Measurements from ENCODE around the gene VANGL2. TPM values are rescaled to one million over a fixed set of nuclear protein-coding genes. Genes with fewer than 3 reads are reported as not detected.

The VANGL2 gene
- total RNA-seq, 2 experiments from 2014 or later, result not detected

GRCh38 chr1:160453443-160453842 lies 53.1 kb downstream of the VANGL2 start:
- H3K4me1 ChIP-seq (ENCODE audit: insufficient read depth, low read length), result peaks cover 23% of the 10 kb centered on the region
- no peaks in the 10 kb centered on the region for H3K27me3 ChIP-seq (ENCODE audit: control insufficient read depth in 1 of 2, insufficient read depth in 2 of 2, low read length in 2 of 2)
- peak overlapping the region in 1 of 2 donors; percentile 23 for H3K27ac ChIP-seq (ENCODE audit: low read depth in 1 of 2, low read length in 2 of 2)
- H3K36me3 Mint-ChIP-seq (ENCODE audit: low read depth), result no peaks in the 10 kb centered on the region
- no peaks in the 10 kb centered on the region for H3K9me3 Mint-ChIP-seq
- TF ChIP-seq CTCF (IDR thresholded peaks at IDR 0.05), result no peak
- intact Hi-C loops (cut with DNase I, micrococcal nuclease), result no loop called here
- H3K27me3 Mint-ChIP-seq, result no peaks in the 10 kb centered on the region
- CTCF ChIA-PET, result no interaction called here
- H3K27ac Mint-ChIP-seq, result peak overlapping the region; percentile 80
- peak overlapping the region; percentile 60 for H3K4me3 Mint-ChIP-seq
- peak overlapping the region; percentile 9 for H3K4me3 ChIP-seq (ENCODE audit: low read length)
- no peaks in the 10 kb centered on the region for H3K9me3 ChIP-seq (ENCODE audit: control insufficient read depth in 1 of 2, insufficient read depth in 1 of 2, low read length in 2 of 2)
- peaks cover 64% of the 10 kb centered on the region for H3K4me1 Mint-ChIP-seq (ENCODE audit: low read depth)
- POLR2A ChIA-PET, result interaction anchor here (0.6 to 1.2 kb wide), 5 partner anchors 10 to 66 kb away, joined by 3 to 6 read pairs (median 4); no protein-coding TSS in a partner anchor
- DNase-seq (peak in 4 of 14 experiments; percentile 30 to 51 (median 42)), ATAC-seq (ENCODE audit: poor library complexity) (peak; percentile 35)
- no peaks in the 10 kb centered on the region for H3K36me3 ChIP-seq (ENCODE audit: insufficient read depth, low read length)

GRCh38 chr1:160454371-160455152 lies 54.2 kb downstream of the VANGL2 start:
- Mint-ChIP-seq H3K36me3 (ENCODE audit: low read depth) (no peaks in the 10 kb centered on the region), H3K27me3 (no peaks in the 10 kb centered on the region), H3K9me3 (no peaks in the 10 kb centered on the region), H3K27ac (peak overlapping the region; percentile 80), H3K4me1 (ENCODE audit: low read depth) (peaks cover 68% of the 10 kb centered on the region), H3K4me3 (peak overlapping the region; percentile 32)
- ATAC-seq (ENCODE audit: poor library complexity) (no peak), DNase-seq (no peak)
- ChIA-PET POLR2A (interaction anchor here (0.6 to 1.1 kb wide), 2 partner anchors 26 to 163 kb away, joined by 4 read pairs; no protein-coding TSS in a partner anchor), CTCF (interaction anchor here (0.7 to 0.8 kb wide), 2 partner anchors 61 to 90 kb away, joined by 3 to 4 read pairs; no protein-coding TSS in a partner anchor)
- Histone ChIP-seq H3K4me3 (ENCODE audit: low read length) (no peak overlapping the region), H3K4me1 (ENCODE audit: insufficient read depth, low read length) (peaks cover 27% of the 10 kb centered on the region), H3K27ac (ENCODE audit: low read depth in 1 of 2, low read length in 2 of 2) (peak overlapping the region in 1 of 2 donors; percentile 25), H3K36me3 (ENCODE audit: insufficient read depth, low read length) (no peaks in the 10 kb centered on the region), H3K9me3 (ENCODE audit: control insufficient read depth in 1 of 2, insufficient read depth in 1 of 2, low read length in 2 of 2) (no peaks in the 10 kb centered on the region), H3K27me3 (ENCODE audit: control insufficient read depth in 1 of 2, insufficient read depth in 2 of 2, low read length in 2 of 2) (no peaks in the 10 kb centered on the region)
- no peak for TF ChIP-seq CTCF (IDR thresholded peaks at IDR 0.05)
- intact Hi-C loops (cut with DNase I, micrococcal nuclease), result no loop called here

DNA sequence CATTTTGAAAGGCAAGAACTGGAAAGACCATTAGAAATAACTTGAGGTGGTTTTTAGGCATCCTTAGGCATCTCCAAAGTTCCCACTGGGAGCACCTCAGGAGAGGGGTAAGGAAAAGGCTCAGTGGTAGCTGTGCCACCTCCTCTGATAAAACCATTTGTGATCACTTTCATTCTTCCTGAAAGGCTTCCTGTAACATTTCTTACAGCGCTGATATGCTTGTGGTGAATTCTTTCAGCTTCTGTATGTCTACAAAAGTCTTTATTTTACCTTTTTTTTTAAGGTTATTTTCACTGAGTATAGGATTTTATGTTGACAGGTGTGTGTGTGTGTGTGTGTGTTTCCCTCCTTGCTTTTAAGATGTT lies 54.8 kb downstream of the VANGL2 start:
- Mint-ChIP-seq H3K27ac (peak overlapping the region; percentile 80), H3K4me3 (peak overlapping the region; percentile 32), H3K4me1 (ENCODE audit: low read depth) (peaks cover 71% of the 10 kb centered on the region), H3K9me3 (no peaks in the 10 kb centered on the region), H3K36me3 (ENCODE audit: low read depth) (no peaks in the 10 kb centered on the region), H3K27me3 (no peaks in the 10 kb centered on the region)
- H3K27me3 ChIP-seq (ENCODE audit: control insufficient read depth in 1 of 2, insufficient read depth in 2 of 2, low read length in 2 of 2), result no peaks in the 10 kb centered on the region
- H3K27ac ChIP-seq (ENCODE audit: low read depth in 1 of 2, low read length in 2 of 2), result peak overlapping the region in 1 of 2 donors; percentile 25
- DNase-seq (peak in 1 of 14 experiments; percentile 36), ATAC-seq (ENCODE audit: poor library complexity) (no peak)
- ChIA-PET POLR2A (interaction anchor here (0.6 to 1.1 kb wide), 2 partner anchors 27 to 163 kb away, joined by 4 read pairs; no protein-coding TSS in a partner anchor), CTCF (interaction anchor here (0.7 to 0.8 kb wide), 2 partner anchors 61 to 89 kb away, joined by 3 to 4 read pairs; no protein-coding TSS in a partner anchor)
- TF ChIP-seq CTCF (IDR thresholded peaks at IDR 0.05), result no peak
- no peaks in the 10 kb centered on the region for H3K36me3 ChIP-seq (ENCODE audit: insufficient read depth, low read length)
- no peak overlapping the region for H3K4me3 ChIP-seq (ENCODE audit: low read length)
- H3K9me3 ChIP-seq (ENCODE audit: control insufficient read depth in 1 of 2, insufficient read depth in 1 of 2, low read length in 2 of 2), result no peaks in the 10 kb centered on the region
- H3K4me1 ChIP-seq (ENCODE audit: insufficient read depth, low read length), result peaks cover 31% of the 10 kb centered on the region
- intact Hi-C loops (cut with DNase I, micrococcal nuclease), result no loop called here
